Activated effector memory CD4-positive, alpha-beta T cell treated with Interleukin-2 at 50 U/mL for 16 hours (primary cell): ENCODE results near the gene NOX4.
"Not testable (repeated sequence)": the region's sequence is repeated elsewhere in the genome, so short reads cannot be mapped to it uniquely, and the experiment has no call there.

Experiments
- DNase-seq: peaks from one replicate; pipeline ENCODE4 v3.0.0-alpha.2; 2020

The NOX4 gene

DNA sequence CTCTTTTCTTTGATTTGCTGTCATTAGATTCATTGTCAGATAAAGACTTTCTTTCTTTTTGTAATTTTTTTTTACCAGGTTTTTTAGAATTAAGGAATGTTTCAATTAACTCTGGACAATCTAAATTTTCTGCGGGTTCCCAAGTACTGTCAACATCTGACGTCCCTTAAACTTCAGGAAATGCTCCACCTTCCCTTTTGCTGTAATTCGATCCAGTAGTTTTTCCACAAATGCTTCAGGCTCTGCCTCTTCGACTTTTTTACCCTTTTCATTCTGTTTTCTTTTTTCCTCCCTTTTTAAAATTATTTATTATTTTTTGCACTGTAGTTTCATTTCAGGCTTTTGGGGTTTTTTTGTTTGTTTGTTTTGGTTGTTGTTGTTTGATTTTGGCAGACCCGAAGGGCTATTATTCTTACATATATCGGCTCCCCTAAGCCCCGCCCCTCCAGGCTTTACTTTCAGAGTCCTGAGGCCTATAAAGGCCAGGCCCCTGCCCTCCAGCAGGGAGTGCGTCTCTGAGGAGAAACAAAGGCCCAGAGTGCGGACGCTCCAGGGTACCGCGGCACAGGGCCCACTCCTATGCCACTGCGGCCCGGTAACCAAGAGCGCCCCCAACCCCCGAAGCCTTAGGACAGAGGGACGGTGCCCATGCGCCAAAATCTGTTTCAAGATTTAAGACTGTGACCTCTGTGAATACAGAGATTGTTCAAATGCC lies 197.1 kb downstream of the NOX4 start:
- no peak for DNase-seq

DNA sequence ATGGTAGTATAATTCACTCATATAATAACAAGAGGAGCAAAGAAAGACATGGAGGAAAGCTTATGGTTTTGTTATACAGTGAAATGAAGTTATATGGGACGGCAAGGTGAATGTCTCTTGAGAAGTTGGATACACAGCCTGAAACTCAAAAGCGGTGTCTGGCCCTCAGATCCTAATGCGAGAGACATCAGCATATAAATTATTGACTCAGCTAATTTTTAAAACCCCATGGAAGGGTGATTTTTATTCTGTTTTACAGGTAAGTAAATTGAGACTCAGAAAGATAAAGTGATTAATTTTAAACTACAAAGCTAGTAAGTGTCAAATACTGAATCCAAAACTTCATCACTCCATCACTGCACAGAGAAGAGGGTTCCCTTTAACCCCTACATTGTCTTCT lies 203.2 kb downstream of the NOX4 start:
- DNase-seq: not testable (repeated sequence)

DNA sequence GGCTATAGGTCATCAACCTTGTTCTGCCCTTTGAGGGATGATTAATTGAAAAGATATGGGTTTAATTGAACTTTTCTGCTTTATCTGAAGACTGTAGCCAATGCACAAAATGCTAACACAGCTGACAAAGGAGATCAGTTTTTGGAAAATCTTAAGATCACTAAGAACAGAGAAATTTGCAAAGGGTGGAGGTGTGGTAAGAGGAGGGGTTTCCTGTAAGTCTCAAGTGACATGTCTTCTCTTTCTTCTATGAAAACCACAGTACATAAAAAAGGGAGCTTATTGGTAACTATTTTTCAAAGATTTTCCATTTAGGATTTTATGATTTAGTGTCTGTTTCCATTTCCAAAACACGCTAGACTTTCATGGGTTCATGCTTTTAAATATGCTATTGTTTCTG lies 204.6 kb downstream of the NOX4 start:
- DNase-seq: not testable (repeated sequence)

DNA sequence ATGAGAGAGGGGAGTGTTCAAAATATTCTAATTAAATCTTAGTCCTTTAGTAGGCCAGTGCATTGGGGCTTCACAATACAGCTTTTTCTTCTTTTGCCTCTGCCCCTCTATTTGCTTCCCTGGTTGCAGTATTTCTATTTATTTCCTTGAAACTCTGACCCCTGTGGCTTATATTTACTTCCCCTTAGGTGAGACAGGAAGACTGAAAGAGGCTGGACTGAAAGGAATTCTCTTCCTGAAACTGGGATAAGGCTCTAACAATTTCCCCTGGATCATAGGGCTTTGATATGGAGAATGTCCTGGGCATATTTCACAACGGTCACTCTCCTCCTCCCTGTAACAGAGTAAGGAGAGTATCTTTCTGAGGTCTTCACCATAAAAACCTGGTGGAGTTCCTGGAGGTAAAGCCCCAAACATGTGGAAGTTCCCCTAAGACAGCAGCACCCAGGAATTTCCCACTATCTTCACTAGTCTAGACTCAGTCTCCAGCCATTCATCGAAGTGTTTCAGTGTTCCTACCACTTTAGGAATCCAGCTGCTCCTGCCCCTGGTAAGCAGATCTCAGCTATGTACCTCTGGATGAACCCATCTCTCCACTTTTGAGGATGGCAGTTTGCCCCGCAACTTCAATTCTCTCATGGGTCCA lies 210.0 kb downstream of the NOX4 start:
- not testable (repeated sequence) for DNase-seq

DNA sequence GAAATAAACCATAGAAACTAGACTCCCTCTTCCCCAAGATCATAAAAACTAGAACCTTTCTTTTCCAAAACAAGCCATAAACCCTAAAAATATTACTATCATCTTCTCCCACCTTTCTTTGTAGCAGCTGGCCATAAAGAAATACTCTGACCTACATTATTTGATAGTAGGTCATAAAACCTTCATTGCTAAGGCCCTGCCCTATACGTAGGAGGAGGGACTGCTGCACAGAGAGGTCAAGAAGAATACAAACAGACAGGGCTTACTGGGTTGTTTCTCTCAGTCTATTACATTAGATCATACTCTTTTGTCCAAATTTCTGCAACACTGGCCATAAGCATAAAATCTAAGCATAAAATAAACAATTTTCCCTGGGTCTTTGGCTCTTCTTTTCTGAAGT lies 212.0 kb downstream of the NOX4 start:
- no peak for DNase-seq

DNA sequence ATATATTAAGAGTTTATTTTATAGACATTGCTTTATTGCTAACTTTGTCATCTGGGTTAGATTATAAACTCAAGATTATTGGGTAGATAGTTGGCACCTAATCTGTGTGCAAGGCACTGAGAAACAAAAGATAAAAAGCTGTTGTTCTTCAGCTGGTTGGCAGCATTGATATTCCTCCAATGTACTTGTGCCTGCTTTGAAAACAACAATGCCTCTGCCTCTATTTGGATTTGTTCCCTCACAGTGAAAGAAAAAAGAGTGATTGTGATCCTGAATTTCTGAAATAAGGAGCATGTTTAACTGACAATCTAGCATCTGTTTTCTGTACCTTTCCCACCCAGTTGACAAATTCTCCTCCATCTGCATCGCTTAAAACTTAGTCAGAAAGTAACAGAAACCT lies 215.2 kb downstream of the NOX4 start:
- no peak for DNase-seq
